AG10803 (cell line): ENCODE measurements around the gene ATP6V1F.
A peak's percentile ranks its signal among the peaks of the same experiment; 100 is the strongest.

ENCODE experiments used
- DNase-seq: peaks from one replicate; pipeline ENCODE4 v3.0.0; 2010; ENCODE audit warnings: low read depth
- H3K4me3 ChIP-seq: 2 replicates; pipeline ENCODE4 v1.5.1; 2011; ENCODE audit warnings: mild to moderate bottlenecking, low read length, control low read depth
- TF ChIP-seq, protein P1 (sequence below): conservative IDR thresholded peaks from 2 replicates; pipeline ENCODE4 v1.5.1; 2011; ENCODE audit warnings: mild to moderate bottlenecking, low read length, control low read depth, inconsistent platforms

The ATP6V1F gene

DNA sequence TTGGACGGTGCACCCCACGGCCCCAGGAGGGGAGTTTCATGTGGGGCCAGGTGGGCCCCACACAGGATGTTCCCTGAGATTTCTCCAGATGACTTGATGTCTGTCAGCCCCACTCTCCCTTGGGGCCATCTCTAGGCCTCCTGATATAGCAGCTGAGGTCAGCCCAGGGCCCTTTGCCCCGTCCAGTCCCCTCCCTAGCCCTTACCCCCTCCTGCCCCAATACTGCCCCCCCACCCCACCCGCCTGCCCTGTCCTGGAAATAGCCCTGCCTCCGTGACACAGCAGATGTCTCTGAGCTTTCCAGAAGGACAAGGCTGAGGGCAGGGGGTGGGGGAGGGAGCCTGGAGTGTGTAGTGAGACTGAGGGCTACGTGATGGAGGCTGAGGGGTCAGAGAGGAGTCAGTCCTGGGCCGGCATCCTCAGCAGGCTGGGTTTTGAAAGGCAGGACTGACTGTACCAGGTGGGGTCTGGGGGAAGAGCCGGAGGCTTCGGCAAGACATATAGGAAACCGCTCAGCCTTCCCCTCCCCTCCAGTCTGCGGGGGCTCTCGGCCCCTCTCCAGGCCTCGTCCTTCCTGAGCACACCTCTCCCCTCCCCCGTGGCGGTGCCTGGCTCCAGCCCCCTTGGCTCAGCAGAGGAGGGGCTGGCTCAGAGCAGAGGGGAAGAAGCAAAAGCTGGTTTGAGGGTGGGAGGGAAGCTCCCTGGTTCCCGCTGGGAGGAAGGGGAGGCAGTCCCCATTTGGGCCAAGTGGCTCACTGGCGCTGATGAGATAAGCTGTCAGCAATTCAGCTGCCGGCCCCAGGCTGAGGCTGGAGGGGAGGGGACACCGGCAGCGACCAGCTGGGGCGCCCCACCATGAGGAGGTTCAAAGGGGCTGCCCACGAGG is 30.4 kb upstream of the ATP6V1F start:
- DNase-seq = peak; percentile 41
- TF ChIP-seq, protein P1, sequence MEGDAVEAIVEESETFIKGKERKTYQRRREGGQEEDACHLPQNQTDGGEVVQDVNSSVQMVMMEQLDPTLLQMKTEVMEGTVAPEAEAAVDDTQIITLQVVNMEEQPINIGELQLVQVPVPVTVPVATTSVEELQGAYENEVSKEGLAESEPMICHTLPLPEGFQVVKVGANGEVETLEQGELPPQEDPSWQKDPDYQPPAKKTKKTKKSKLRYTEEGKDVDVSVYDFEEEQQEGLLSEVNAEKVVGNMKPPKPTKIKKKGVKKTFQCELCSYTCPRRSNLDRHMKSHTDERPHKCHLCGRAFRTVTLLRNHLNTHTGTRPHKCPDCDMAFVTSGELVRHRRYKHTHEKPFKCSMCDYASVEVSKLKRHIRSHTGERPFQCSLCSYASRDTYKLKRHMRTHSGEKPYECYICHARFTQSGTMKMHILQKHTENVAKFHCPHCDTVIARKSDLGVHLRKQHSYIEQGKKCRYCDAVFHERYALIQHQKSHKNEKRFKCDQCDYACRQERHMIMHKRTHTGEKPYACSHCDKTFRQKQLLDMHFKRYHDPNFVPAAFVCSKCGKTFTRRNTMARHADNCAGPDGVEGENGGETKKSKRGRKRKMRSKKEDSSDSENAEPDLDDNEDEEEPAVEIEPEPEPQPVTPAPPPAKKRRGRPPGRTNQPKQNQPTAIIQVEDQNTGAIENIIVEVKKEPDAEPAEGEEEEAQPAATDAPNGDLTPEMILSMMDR = no peak
- peak overlapping the region; percentile 96 for H3K4me3 ChIP-seq

DNA sequence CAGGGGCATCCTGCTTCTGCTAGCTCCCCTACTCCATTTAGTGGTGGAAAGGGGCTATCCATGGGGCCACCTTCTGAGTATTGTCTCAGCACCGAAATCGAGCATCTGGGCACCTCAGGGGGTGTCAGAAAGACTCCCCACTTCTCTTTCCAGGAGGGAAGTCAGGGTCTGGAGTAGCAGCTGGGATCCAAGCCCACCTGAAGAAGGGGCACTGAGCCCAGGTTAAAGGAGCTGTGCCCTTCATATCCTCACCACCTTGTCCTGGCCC is 29.8 kb upstream of the ATP6V1F start:
- no peak for DNase-seq
- TF ChIP-seq, protein P1 = no peak
- H3K4me3 ChIP-seq = peak overlapping the region; percentile 96

DNA sequence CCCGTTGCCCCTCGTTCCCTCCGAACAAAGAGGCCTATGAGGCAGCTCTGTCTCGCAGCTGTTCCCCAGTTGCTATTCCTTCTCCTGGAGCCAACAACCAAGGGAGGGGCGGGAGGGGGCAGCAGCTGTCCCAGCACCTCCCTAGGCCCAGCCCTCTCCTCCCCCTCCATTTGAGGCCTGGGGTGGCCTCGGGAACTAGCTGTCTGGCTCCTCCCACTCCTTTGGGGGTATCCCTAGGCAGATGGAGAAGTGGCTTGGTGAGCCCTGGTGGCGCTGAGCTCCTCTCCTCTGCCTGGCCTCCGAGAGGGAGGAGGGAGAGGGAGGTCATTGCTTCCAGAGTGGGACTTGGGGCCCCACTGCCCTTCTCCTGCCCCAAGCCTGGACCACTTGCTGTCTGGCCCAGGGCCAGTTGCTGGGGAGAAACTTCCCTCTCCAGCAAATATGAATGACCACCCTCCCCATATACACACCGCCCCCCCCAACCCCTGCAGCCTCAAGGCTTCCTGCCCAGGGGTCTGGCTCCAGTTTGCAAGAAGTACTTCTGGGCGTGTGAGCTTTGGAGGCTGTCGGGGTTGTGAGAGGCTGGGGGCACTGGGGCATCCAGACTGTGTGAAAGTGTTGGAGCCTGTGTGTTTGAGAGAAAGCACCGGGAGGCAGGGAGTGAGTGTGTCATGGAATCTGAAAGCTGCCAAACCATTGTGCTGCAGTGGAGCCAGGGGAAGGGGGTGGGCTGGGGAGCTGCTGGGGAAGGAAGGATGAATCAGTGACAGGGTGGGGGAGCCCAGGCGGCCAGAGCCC is 29.3 kb upstream of the ATP6V1F start:
- DNase-seq = peak; percentile 84
- TF ChIP-seq, protein P1 = no peak
- H3K4me3 ChIP-seq = peak overlapping the region; percentile 96

DNA sequence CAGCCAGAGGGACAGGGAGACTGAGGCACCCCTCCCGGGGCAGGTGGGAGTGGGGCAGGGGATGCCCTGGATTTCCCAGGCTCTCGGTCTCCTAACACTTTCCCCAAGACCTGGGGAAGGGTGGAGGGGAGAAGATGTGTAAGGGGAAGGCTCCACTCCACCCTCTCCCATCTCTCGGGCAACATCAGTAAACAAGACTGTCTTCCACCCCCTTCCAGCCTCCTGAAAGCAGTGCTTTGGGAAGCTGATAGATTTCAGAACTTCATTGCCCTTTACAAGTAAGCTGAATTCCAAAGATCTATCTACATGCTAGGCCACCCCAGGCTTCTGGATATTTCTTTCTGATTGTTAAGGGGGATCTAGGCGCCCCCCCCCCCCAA is 28.7 kb upstream of the ATP6V1F start:
- TF ChIP-seq, protein P1 = no peak
- peak overlapping the region; percentile 96 for H3K4me3 ChIP-seq
- peak; percentile 61 for DNase-seq

DNA sequence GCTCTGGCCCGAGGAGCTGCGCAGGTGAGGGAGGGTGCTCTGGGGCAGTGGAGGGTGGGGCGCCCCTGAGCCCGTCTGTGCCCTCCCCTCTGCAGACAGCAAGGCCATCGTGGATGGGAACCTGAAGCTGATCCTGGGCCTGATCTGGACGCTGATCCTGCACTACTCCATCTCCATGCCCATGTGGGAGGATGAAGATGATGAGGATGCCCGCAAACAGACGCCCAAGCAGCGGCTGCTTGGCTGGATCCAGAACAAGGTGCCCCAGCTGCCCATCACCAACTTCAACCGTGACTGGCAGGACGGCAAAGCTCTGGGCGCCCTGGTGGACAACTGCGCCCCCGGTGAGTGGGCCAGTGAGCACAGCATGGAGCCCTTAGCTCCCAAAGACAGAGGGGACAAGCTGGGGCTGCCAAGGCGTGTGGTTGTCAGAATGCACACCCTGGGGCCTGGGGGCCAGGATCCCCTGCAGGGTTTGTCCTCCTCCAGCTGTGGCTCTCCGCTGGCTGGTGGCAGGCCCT is 27.4 kb upstream of the ATP6V1F start:
- DNase-seq = no peak
- no peak overlapping the region for H3K4me3 ChIP-seq
- TF ChIP-seq, protein P1 = no peak

DNA sequence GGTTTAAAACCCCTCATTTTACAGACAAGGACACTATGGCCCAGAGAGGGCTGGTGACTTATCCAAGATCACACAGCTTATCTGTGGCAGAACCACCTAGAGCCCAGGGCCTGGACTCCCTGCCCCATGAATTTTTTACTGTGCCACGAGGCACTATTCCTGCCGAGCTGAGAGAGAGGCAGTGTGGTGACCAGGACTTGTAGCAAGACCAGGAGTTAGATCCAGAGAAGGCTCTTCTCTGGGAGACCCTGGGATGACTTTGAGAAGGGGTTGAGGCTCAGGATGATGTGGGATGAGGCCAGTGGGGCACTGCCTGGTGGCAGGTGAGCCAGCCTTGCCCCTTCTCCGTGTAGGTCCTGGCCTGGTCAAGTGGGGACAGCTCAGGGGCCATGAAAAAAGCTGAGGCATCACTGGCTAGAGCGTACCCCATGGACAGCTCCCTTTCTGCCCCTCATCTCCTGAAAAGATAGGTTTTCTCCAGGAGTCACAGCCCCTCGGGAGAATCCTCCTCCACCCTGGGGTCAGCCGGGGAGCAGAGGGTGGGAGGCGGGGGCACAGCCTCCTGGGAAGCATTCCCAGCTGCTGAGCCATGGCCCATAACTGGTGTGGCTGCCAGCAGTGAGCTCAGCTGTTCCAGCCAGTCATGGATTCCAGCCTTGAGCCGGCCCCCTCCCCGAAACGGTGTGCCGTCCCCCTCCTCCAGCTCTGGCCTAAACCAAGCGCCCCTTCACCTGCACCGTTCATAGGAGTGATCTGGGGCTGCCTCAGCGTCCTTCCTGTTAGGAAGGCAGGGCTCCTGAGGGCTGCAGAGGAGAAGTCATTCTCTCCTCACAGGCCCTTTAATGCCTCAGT is 26.6 kb upstream of the ATP6V1F start:
- peak; percentile 65 for DNase-seq
- TF ChIP-seq, protein P1 = no peak
- H3K4me3 ChIP-seq = 0 out of 2 replicates have a peak overlapping the region, but pooled peaks have one; percentile 7
